IMR-90 (cell line): ENCODE measurements around the gene DAP3.
"Not testable (repeated sequence)": the region's sequence is repeated elsewhere in the genome, so short reads cannot be mapped to it uniquely, and the experiment has no call there.

Experiments used
- BHLHE40 ChIP-seq: fragments of 150-350 bp; IDR thresholded peaks from 2 replicates; pipeline ENCODE4 v1.6.1; 2016; ENCODE audit warnings: mild to moderate bottlenecking, low read depth, low read length
- CEBPB ChIP-seq: IDR thresholded peaks from 2 replicates; pipeline ENCODE4 v1.6.1; 2012; ENCODE audit warnings: low read depth, low read length, improper control_type of control experiment
- CHD1 ChIP-seq: IDR thresholded peaks from 2 replicates; pipeline ENCODE4 v1.6.1; 2012; ENCODE audit warnings: low read depth, low read length, improper control_type of control experiment
- CTCF ChIP-seq: conservative IDR thresholded peaks from 2 replicates; pipeline ENCODE4 v1.5.1; 2012; ENCODE audit warnings: mild to moderate bottlenecking, low read depth, low read length, improper control_type of control experiment
- FOS ChIP-seq: fragments of 150-350 bp; IDR thresholded peaks from 2 replicates; pipeline ENCODE4 v1.6.1; 2016; ENCODE audit warnings: low read depth, low read length
- NFE2L2 ChIP-seq: fragments of 150-350 bp; IDR thresholded peaks from 2 replicates; pipeline ENCODE4 v1.6.1; 2016; ENCODE audit warnings: low read depth, mild to moderate bottlenecking, low read length
- POLR2A ChIP-seq: IDR thresholded peaks from 2 replicates; pipeline ENCODE4 v1.6.1; 2012; ENCODE audit warnings: mild to moderate bottlenecking, low read depth, low read length
- RAD21 ChIP-seq: IDR thresholded peaks from 2 replicates; pipeline ENCODE4 v1.6.1; 2012; ENCODE audit warnings: low read length, improper control_type of control experiment
- RCOR1 ChIP-seq: IDR thresholded peaks from 2 replicates; pipeline ENCODE4 v1.6.1; 2012; ENCODE audit warnings: mild to moderate bottlenecking, low read length, improper control_type of control experiment; ENCODE audit not compliant: insufficient replicate concordance
- SMC3 ChIP-seq: fragments of 150-350 bp; IDR thresholded peaks from 2 replicates; pipeline ENCODE4 v1.6.1; 2016; ENCODE audit warnings: low read depth, mild to moderate bottlenecking, antibody characterized with exemption, low read length, moderate library complexity
- USF2 ChIP-seq: fragments of 150-350 bp; IDR thresholded peaks from 2 replicates; pipeline ENCODE4 v1.6.1; 2017; ENCODE audit warnings: mild to moderate bottlenecking, antibody characterized with exemption, low read length, low read depth

- not testable (repeated sequence) for TF ChIP-seq POLR2A, CTCF, RAD21, BHLHE40, NFE2L2, SMC3, RCOR1, CHD1, USF2, FOS, CEBPB
Observed at GRCh38 chr1:155704414-155704813, 15.5 kb downstream of the DAP3 start.
